ENCODE results near the gene NF2. TPM values are rescaled to one million over a fixed set of nuclear protein-coding genes. Genes with fewer than 3 reads are reported as not detected.
A peak's percentile ranks its signal among the peaks of the same experiment; 100 is the strongest.

Gene NF2
- total and polyA plus RNA-seq, 2 experiments from 2014 or later = 14.4 to 54.5 TPM

DNA sequence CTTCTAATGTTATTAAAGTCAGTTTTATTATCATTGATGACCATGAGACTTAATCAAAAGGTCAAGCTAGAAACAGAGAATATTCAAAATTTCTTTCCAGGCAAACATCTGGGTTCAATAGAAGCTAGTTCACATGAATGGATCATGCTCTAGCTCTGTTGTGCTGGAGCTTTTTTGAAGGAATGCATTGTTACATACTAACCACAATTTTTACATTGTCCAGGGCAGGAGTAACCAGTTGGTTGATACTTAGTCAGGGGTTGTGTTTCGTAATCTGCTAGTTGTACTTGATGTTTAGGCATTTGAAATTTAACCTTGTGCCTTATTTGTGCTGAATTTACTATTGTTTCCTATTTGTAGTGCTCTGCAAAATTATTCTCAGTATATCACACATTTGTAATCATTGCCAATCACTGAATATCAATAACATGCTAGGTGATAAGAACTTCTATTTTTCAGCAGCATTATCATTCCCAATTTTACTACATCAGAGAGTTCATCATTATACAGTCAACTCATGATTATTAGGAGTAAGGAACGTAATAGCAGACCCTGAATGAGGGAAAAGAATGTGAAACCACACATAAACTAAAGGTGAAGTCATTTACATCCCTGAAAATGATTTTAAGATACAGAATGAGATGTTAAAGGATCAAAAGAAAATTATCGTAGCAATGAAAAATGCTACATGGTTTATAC, 23.2 kb downstream of the NF2 start:
- H2AFZ ChIP-seq = no peak overlapping the region
- peaks cover 36% of the 10 kb centered on the region for H3K4me1 Mint-ChIP-seq
- peak overlapping the region; percentile 60; the same call in 1 of the 2 replicates for H3K27ac Mint-ChIP-seq
- H3K4me2 ChIP-seq = 0 out of 2 replicates have a peak overlapping the region, but pooled peaks have one; percentile 28
- H3K4me1 ChIP-seq (ENCODE audit: insufficient read depth) = peaks cover 20% of the 10 kb centered on the region
- no peak overlapping the region for H3K4me3 ChIP-seq
- ATAC-seq (no peak), DNase-seq (ENCODE audit: low spot score) (no peak)
- H3K36me3 ChIP-seq (ENCODE audit: insufficient read depth) = no peaks in the 10 kb centered on the region
- H3K27me3 Mint-ChIP-seq (ENCODE audit: insufficient read depth, low read depth, poor library complexity) = peaks cover 3% of the 10 kb centered on the region
- H3K27ac ChIP-seq (ENCODE audit: low read depth) = no peak overlapping the region
- no peaks in the 10 kb centered on the region for H3K9me3 Mint-ChIP-seq
- no peak overlapping the region for H3K4me3 Mint-ChIP-seq
- H3F3A ChIP-seq (replicated peaks; ENCODE audit: low read depth) = peaks cover 6% of the 10 kb centered on the region
- no peaks in the 10 kb centered on the region for H3K36me3 Mint-ChIP-seq (ENCODE audit: low read depth)
- TF ChIP-seq, protein P1, sequence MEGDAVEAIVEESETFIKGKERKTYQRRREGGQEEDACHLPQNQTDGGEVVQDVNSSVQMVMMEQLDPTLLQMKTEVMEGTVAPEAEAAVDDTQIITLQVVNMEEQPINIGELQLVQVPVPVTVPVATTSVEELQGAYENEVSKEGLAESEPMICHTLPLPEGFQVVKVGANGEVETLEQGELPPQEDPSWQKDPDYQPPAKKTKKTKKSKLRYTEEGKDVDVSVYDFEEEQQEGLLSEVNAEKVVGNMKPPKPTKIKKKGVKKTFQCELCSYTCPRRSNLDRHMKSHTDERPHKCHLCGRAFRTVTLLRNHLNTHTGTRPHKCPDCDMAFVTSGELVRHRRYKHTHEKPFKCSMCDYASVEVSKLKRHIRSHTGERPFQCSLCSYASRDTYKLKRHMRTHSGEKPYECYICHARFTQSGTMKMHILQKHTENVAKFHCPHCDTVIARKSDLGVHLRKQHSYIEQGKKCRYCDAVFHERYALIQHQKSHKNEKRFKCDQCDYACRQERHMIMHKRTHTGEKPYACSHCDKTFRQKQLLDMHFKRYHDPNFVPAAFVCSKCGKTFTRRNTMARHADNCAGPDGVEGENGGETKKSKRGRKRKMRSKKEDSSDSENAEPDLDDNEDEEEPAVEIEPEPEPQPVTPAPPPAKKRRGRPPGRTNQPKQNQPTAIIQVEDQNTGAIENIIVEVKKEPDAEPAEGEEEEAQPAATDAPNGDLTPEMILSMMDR (conservative IDR thresholded peaks at IDR 0.05; ENCODE audit: low read depth in 2 of 2) = no peak
- TF ChIP-seq ZNF462 (CRISPR knock-in tag; IDR thresholded peaks at IDR 0.05) = no peak
- no peak for TF ChIP-seq CREB1 (CRISPR knock-in tag; IDR thresholded peaks at IDR 0.05; ENCODE audit: low read depth)
- TF ChIP-seq NANOG (IDR thresholded peaks at IDR 0.05; ENCODE audit: borderline replicate concordance) = no peak
- no peak for TF ChIP-seq STAT1 (IDR thresholded peaks at IDR 0.05; ENCODE audit: unreplicated experiment)
- no peak for TF ChIP-seq POLR2AphosphoS5 (IDR thresholded peaks at IDR 0.05; ENCODE audit: low read depth)
- TF ChIP-seq REST (IDR thresholded peaks at IDR 0.05; ENCODE audit: unreplicated experiment) = no peak
- no peak for TF ChIP-seq ZNF114 (CRISPR knock-in tag; IDR thresholded peaks at IDR 0.05)
- TF ChIP-seq, protein P2, sequence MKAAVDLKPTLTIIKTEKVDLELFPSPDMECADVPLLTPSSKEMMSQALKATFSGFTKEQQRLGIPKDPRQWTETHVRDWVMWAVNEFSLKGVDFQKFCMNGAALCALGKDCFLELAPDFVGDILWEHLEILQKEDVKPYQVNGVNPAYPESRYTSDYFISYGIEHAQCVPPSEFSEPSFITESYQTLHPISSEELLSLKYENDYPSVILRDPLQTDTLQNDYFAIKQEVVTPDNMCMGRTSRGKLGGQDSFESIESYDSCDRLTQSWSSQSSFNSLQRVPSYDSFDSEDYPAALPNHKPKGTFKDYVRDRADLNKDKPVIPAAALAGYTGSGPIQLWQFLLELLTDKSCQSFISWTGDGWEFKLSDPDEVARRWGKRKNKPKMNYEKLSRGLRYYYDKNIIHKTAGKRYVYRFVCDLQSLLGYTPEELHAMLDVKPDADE (IDR thresholded peaks at IDR 0.05) = no peak
- TF ChIP-seq EZH2 (IDR thresholded peaks at IDR 0.05; ENCODE audit: low read depth, unreplicated experiment) = no peak
- TF ChIP-seq JUNB (IDR thresholded peaks at IDR 0.05; ENCODE audit: unreplicated experiment) = no peak
- TF ChIP-seq ZNF331 (CRISPR knock-in tag; IDR thresholded peaks at IDR 0.05; ENCODE audit: low read depth) = no peak
- TF ChIP-seq EZH2phosphoT487 (IDR thresholded peaks at IDR 0.05; ENCODE audit: unreplicated experiment) = no peak
- H3K9me2 ChIP-seq (ENCODE audit: insufficient read depth) = no peaks in the 10 kb centered on the region
- H3K27me3 ChIP-seq (ENCODE audit: insufficient read depth) = no peaks in the 10 kb centered on the region
- H3K79me2 ChIP-seq (replicated peaks; ENCODE audit: insufficient read depth) = peaks cover 55% of the 10 kb centered on the region
- H4K20me1 ChIP-seq (replicated peaks; ENCODE audit: insufficient read depth) = peaks cover 5% of the 10 kb centered on the region
